Medulla oblongata (tissue), 1 donor: ENCODE results near the gene ECHS1.
"Not testable (repeated sequence)": the region's sequence is repeated elsewhere in the genome, so short reads cannot be mapped to it uniquely, and the experiment has no call there.

ENCODE experiments used
- DNase-seq: peaks from one replicate; pipeline ENCODE4 v3.0.0-alpha.2; 2015; ENCODE audit errors: extremely low spot score

Gene ECHS1

DNA sequence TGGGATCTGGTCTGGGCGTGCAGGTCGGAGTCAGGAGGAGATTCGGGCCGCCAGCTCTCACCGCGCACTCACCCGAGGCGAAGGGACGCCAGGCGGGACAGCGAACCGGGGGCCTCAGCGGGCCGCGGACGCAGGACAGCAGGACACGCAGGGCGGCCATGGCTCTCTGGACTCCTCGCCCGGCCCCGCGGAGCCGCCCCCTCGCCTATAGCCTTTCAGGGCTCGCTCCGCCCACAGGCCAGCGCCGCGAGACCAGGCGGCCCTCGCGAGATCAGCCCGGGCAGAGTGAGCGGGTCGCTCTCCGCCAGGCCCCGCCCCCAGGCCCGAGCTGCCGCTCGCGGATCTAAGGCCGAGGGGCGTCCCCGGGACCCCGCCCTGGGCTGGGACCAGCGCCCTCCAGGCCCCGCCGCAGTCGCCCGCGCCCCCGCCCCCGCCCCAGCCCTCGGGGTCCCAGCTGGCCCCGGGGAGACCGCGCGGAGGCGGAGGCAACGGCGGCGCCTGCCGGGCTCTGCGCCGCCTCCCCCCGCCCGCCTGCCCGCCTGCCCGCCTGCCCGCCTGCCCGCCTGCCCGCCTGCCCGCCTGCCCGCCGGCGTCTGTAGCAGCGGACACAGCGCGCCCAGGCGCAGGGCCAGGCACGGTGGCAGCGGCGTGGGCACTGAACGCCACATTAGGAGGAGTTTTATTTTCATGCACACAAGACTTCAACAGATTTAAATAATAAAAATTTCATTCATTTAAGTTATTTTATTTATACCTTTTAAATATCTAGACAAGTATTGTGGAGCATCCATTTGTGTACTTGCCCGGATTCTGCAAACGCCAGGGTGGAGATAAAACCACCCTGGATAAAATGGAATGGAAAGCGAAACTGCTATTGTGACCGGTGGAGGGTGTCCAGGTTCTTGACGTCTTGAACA, at the start of gene ECHS1:
Gene ECHS1, minus strand, starts transcription at position 181 of the 917 bp plus-strand sequence. Its CDS starts 21 bp downstream, at position 160.
- DNase-seq: peak; percentile 96

DNA sequence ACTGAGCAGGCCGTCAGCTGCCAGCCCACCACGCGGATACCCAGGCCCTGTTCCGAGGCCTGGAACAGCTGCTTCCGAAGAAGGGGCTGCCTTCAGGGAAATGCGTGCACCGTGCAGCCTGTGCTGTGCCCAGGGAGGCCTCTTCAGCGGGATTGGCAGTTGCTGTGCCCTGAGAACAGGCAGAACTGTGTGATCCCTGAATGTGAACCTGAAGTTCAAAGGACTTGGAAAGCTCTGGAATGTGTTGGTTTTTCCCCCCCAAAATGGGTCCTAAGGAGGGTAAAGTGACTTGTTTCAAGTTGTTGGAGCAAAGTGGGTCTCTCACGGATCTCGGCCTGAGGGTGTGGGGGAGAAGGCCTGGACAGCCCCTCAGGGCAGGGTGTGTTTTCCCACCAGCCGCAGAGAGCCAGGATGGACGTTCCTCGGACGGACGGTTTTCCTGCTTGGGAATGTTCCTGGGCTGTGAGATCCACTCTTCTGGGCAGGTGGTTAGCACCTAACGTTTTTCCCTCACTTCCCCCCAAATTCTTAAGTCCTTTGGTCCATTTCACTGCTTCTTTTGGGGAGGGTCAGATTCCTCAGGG, 49.2 kb upstream of the ECHS1 start:
- DNase-seq: no peak

DNA sequence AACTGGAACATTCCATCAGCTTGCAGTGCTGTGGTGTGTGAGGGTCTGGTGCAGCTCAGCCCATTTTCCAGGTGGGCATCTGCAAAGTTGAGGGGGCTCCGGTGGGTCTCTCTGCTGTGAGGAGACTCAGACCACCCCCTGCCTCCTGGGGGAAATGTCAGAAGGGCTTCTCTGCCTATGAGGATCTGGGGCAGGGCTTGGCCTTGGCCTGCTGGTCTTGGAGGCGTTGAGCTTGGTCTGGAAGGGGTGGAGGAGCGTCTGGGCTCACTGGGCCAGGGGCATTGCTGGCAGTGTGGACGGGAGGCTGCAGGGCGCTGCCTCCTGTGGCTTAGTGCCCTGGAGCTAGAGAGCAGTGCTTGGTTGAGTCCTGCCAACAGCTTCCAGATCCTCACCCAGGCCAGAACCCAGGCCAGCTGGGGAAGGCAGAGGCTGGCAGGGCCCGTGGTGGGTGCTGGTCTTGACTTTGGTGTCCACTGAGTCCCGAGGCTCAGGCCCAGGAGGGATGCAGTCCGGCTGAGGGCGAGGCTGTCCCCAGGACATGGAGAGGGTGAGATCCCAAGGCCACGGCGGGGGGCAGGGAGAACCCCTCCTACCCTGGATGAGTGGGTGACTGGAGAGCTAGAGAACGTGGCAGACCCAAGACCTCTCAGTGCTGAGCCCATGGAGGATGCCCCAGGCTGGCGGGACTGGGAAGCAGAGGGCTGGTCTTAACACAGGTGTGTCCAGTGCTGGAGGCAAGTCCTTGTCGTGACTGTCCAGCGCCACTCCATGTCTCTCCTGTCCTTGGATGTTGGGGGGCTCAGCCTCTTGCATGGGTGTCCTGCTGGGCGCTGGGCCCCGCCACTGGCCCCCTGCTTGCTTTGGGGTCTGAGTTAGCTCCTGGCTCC, 48.4 kb upstream of the ECHS1 start:
- DNase-seq: no peak

DNA sequence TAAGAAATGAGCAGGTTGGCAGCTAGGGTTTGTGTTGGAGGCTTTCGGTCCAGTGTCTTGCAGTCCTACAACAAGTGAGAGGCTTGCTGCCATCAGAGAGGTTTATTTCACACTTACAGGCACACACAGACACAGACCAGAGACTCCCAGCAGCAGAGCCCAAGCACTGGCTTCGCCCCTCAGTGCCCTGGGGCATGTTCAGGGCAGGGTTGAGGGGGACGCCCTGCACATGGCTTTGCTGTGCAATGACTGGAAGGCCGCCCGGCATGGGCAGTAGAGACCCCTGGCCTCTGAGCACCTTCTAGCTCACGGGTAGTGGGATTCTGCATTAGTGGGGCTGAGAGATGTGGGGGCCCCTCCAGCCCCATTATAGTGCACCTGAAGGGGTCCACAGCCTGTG, 47.4 kb upstream of the ECHS1 start:
- no peak for DNase-seq

DNA sequence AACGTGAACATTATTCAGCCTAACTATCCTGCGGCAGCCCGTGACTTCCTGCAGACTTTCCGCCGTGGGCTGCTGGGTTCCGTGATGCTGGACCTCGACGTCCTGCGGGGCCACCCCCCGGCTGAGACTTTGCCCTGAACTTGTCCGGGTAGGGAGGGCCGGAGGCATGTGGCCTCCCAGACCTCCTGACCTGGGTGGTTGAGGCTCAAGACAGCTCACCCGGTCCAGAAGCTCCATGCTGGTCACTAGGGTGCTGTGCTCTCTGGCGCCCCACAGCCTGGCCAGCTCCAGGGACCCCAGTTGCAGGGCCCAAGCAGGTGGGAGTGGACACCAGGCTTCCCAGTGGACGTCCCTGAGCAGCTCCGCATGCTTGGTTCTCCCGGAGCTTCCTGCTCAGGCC, 46.9 kb upstream of the ECHS1 start:
- DNase-seq: no peak

DNA sequence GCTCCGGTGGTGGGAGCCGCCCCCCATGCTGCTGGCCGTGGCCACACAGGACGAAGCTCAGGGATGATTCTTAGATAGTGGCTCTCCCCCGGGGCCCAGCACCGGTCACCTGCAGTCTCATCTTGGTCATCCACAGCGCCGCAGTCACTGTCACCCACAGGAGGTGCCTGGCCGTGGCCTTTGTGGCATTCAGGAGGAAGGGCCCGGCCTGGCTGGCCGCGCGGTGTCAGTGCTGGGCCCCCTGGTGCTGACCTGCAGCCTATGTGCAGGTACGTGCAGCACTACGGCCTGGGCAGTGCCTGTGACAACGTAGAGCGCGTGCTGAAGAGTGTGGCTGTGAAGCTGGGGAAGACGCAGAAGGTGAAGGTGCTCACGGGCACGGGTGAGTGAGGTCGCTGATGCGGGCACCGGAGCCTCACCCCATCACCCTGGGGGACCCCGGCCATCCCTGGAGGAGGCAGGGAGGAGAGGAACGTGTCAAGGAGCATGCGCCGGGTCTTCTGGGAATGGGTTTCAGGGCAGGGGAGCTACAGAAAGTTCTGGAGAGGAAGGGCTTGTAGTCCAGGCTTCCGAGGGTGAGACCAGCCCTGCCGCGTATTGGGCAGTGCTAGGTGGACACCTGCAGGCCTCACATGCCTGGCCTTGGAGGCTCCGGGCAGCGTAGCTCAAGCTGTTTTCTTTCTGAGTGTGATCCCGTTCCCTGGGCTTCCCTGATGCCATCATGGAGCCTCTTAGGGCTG, 46.2 kb upstream of the ECHS1 start:
- no peak for DNase-seq

DNA sequence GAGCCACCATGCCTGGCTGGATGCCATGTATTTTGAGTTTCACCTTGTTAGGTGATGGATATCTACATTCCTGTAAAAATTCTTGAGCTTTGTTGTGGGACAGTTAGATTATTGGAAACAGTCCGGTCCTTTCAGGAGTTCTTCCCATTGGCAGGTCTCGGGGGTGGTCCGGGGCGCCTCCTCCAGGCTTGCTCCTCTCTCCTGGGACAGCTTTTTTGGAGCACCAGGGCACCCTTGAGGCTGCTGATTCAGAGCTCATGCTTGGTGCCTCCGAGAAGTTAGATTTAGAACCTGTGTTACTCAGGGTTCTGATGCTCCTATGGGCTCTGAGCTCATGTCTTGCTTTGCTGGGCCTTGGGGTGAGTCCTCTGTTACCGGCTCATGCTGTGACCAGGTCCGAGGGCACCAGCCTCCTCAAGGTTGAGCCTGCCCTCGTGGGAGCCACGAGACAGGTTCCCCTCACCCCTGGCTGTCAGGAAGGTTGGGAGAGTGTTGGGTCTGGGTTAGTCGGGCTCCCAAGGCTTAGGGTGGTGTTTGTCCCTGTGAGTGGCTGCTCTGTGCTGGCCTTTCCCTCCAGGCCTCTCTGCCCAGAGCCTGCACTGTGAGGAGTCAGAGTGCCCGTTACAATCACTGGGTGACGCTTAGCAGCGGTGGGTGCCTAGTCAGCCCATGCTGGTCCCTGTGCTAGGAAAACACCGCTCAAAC, 45.3 kb upstream of the ECHS1 start:
- no peak for DNase-seq

DNA sequence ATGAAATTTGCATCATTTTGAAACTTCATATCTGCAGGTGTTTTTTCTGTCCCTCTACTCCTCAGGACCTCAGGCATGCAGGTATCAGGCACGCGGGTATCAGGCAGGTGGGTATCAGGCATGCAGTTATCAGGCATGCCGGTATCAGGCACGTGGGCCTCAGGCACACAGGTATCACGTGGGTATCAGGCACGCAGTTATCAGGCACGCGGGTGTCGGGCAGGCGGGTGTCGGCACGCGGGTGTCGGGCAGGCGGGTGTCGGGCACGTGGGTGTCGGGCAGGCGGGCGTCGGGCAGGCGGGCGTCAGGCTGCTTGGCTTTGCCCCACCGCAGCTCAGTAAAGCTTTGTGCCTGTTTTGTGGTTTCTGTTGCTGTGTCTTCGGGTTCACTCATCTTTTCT, 42.6 kb upstream of the ECHS1 start:
- no peak for DNase-seq

DNA sequence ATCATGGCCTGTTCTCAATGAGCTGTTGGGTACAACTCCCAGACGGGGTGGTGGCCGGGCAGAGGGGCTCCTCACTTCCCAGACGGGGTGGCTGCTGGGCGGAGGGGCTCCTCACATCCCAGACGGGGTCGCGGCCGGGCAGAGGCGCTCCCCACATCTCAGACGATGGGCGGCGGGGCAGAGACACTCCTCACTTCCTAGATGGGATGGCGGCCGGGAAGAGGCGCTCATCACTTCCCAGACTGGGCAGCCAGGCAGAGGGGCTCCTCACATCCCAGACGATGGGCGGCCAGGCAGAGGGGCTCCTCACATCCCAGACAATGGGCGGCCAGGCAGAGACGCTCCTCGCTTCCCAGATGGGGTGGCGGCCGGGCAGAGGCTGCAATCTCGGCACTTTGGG, 41.2 kb upstream of the ECHS1 start:
- not testable (repeated sequence) for DNase-seq

DNA sequence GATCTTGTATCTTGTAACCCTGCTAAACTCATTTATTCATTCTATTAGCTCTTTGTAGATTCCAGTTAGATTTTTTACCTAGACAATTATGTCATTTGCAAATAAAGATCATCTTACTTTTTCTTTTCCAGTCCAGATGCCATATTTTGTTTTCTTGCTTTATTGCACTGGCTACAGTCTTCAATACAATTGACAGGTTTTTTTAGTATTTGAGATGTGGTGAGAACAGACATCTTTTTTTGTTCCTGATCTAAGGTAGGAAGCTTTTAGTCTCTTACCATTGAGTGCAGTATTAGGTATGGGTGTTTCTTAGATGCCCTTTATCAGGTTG, 39.2 kb upstream of the ECHS1 start:
- DNase-seq: no peak

DNA sequence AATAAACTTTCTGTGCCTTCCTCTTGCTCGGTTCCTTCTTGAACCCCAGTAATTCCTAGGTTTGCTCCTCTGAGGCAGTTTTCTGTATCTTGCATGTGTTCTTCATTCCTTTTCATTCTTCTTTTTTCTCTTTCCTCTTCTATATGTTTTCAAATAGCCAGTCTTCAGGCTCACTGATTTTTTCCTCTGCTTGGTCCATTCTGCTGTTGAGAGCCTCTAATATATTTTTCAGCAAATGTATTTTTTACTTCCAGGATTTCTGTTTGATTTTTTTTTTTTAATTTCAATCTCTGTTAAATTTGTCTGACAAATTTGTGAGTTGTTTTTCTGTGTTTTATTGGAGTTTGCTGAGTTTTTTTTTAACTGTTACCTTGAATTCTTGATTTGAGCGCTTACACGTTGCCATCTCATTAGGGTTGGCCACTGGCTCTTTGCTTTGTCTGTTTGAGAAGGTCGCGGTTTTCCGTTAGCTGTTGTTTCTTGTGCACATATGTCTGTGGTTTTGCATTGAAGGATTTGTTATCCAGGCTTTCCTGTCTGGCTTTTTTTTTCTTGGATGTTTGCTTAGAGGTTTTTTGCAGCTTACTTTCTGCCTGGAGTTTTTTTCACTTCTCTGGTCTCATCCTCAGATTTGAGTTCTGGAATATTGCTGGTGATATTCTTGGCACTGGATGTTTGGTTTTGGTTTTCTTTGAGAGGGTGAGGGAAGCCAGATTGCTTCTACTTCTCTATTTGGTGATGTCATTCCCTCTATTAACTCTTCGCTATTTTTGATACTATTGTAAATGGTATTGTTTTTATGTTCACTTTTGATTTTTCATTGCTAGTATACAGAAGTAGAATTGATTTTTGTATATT, 38.6 kb upstream of the ECHS1 start:
- no peak for DNase-seq

DNA sequence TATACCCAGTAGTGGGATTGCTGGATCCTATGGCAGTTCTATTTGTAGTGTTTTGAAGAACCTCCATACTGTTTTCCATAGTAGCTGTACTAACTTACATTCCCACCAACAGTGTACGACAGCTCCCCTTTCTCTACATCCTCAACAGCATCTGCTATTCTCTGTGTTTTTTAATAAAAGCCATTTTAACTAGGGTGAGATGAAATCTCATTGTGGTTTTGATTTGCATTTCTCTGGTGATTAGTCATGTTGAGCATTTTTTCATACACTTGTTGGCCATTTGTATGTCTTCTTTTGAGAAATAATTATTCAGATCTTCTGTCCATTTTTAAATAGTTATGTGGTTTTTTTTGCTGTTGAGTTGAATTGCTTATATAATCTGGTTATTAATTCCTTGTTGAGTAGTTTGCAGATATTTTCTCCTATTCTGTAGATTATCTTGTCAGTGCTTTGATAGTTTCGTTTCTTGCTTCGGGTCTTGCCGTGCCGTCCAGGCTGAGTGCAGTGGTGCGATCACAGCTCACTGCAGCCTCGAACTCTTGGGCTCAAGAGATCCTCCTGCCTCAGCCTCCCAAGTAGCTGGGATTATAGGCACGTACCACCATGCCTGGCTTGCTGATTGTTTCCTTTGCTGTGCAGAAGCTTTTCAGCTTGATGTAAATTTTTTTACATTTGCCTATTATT, 32.8 kb upstream of the ECHS1 start:
- no peak for DNase-seq

DNA sequence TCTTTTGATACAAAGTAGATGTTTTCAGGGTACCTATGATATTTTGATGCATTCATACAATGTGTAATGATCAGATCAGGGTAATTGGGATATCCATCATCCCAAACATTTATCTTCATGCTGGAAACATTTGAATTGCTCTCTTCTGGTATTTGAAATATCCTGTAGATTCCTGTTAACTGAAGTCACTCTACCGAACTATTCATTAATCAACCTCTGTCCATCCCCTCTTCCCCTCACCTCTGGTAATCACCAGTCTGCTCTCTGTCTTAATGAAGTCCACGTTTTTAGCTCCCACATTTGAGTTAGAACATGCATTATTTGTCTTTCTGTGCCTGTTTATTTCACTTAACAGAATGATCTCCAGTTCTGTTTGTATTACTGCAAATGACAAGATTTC, 32.1 kb upstream of the ECHS1 start:
- no peak for DNase-seq

DNA sequence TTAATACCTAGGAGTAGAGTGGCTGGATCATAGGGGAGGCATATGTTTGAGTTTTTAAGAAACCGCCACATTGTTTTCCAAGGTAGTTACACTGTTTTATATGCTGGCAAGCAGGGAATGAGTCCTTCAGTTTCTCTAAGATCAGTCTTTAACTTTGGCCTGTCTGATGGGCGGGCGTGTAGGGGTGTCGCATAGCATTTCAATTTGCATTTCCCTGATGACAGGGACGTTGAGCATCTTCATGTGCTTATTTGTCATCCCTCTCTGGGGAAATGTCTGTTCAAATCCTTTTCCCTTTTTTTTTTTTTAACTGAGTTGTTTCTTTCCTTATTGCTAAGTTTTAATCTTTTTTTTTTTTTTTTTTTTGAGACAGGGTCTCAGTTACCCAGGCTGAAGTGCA, 30.6 kb upstream of the ECHS1 start:
- DNase-seq: no peak

DNA sequence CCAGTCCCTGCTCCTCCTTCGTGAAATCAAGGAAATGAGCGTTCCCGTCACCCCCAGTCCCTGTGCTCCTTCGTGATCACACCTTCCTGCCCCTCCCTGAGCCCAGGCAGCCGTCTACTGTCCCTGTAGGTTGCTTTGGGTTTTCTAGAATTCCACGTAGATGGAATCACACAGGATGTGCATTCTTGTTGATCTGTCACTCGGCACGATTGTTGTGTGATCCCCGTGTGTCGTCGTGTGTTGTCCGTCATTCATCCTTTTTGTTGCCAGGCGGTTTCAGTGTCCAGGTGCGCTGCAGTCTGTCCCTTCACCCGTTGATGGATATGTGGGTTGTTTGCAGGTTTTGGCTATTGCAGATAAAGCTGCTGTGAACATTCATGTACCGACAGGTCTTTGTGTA, 30.2 kb upstream of the ECHS1 start:
- no peak for DNase-seq

DNA sequence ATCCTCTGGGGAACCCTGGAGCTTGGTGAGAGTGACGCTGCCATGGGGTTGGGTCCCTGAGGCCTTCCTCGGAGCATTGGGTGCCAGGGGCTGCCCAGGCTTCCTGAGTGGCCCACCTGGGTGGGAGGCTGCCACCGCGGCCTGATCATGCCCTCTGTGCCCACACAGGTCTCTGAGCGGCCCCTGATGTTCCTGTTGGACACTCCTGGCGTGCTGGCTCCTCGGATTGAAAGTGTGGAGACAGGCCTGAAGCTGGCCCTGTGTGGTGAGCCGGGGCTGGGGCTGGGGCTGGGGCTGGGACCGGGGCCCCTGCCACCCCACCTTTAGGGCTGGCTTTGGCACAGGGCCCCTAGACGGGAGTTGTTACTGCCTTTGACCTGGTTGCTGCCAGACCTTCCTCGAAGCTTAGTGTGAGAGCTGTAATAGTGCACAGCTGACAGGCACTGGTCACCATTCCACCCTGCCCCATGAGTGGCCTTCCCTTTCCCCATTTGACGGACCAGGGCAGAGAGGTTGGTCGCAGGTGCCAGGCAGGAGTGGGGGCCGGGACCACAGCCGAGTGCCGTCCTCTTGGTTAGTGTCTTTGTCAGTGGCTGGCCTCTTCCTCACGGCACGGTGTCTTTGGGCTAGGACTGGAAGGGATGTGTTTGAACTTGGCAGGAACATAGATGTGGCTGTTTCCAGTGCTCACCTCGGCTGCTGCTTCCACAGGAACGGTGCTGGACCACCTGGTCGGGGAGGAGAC, 29.0 kb upstream of the ECHS1 start:
- no peak for DNase-seq

DNA sequence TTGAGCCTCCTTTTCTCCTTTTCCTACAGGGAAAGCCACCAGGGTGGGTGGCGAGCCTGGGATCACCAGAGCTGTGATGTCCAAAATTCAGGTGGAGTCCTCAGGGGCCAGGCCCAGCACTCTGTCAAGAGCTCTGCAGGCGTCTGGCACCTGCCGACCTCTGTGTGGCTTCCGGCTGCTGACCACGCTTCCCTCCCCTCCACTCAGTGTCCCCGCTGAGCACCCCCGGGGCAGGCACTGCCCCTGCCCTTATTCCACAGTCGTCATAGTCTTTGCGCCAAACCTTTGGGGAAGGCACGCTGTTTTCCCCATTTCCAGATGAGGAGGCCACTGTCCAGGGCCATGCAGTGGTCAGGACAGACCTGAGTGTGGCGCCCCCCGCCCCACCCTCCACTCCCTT, 28.3 kb upstream of the ECHS1 start:
- no peak for DNase-seq

DNA sequence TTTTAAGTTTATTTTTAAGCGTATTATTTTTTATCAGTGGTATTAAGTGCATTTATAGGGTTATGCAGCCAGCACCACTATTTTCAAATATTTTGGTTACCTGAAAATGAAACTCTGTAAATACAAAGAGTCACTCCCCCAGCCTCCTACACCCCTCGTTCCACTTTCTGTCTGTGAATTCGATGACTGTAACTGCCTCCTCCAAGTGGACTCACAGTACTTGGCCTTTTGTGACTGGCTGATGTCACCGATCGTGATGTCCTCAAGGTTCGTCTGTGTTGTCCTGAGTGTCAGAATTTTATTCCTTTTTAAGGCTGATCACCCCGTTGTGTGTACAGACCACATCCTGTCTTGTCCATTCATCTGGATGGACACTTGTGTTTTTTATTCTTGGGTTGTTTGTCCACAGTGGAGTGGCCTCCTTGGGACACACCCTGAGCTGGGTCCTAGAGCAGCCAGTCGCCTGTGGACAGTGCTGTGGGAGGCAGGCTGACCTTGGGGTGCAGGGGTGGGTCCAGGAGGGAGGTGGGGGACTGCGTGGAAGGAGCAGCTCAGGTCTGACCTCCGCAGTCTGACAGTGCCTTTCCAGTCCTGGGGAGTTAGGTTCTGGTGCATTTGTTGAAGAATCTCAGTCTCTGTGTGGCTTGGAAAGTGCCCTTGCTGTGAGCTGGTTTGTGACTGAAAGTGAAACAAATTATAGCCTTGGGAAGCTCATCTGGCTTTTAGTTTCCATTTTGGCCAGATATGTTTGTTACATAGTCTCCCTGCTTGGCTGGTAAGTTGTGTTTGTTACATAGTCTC, 27.7 kb upstream of the ECHS1 start:
- DNase-seq: no peak
